ENCODE data around the gene SMO. TPM values are rescaled to one million over a fixed set of nuclear protein-coding genes. Genes with fewer than 3 reads are reported as not detected.
A peak's percentile ranks its signal among the peaks of the same experiment; 100 is the strongest.

Gene SMO
- total and polyA plus RNA-seq, 2 donors (not counting 3 experiments of a cell fraction or from before 2014, with no cell fraction given), result 13.2 to 16.5 TPM

DNA sequence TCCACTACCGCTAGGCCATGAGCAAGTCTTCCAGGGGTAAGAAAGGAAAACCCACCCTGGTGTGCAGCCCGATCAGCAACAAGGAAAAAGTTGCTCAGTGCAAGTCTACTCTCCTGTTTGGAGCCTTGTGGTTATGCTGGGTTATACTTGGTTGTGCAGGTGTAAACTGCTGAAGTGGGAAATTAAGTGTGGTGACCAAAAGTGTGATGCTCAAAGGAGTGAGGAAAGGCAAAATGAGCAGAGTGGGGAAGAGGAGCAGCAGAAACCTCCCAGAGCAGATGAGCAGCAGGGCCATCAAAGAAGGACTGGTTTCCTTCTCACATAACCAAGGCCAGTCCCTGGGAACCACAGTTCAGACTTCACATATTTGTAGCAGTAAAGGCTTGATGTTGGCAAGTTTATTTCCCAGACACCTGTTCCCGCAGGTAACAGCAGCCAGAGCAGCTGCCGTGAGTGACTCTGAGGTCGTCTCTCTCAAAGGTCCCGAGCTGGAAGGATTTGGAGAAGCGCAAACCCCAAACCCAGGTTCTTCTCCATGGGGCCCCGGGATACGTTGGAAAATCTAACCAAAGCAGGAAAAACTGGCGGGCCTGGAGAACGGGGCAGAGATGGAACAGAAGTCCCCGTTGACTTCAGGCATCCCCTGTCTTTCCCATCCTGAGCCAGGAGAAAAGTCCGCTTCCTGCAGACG, 607 bp upstream of the SMO start:
- Histone ChIP-seq H3K4me2 (ENCODE audit: insufficient read depth, low read length) (peak overlapping the region; percentile 75), H3K79me2 (ENCODE audit: control insufficient read depth, insufficient read depth, low read length) (no peaks in the 10 kb centered on the region), H3K4me1 (ENCODE audit: control insufficient read depth, extremely low read depth, insufficient read depth, low read length) (peaks cover 4% of the 10 kb centered on the region), H3K27ac (ENCODE audit: insufficient read depth, low read depth, low read length) (no peak overlapping the region), H3K9me1 (replicated peaks; ENCODE audit: control insufficient read depth, extremely low read depth, insufficient read depth, low read length) (no peaks in the 10 kb centered on the region), H4K20me1 (replicated peaks; ENCODE audit: control insufficient read depth, extremely low read depth, insufficient read depth, low read length) (no peaks in the 10 kb centered on the region), H3K36me3 (ENCODE audit: control insufficient read depth in 2 of 2, extremely low read depth in 1 of 2, insufficient read depth in 2 of 2, low read length in 2 of 2) (no peaks in the 10 kb centered on the region), H3K27me3 (ENCODE audit: control insufficient read depth in 2 of 2, insufficient read depth in 2 of 2, low read length in 2 of 2) (peaks cover 5 to 11% of the 10 kb centered on the region in 2 experiments), H3K4me3 (replicated peaks in 1 of 3; ENCODE audit: insufficient read depth in 1 of 3, low read depth in 1 of 3, low read length in 3 of 3) (peak overlapping the region in 2 of 3 experiments; percentile 34 to 42), H2AFZ (ENCODE audit: low read depth, low read length) (peak overlapping the region; percentile 76), H3K9me3 (replicated peaks; ENCODE audit: control insufficient read depth, insufficient read depth, low read length) (no peaks in the 10 kb centered on the region), H3K9ac (replicated peaks; ENCODE audit: extremely low read depth, insufficient read depth, low read length) (no peak overlapping the region)
- CTCF ChIA-PET, result interaction anchor here (1.5 to 3.9 kb wide), 3 partner anchors 22 to 25 kb away, joined by 8 to 32 read pairs (median 8); no protein-coding TSS in a partner anchor
- POLR2A ChIA-PET, result no interaction called here
- TF ChIP-seq POLR2A (IDR thresholded peaks at IDR 0.05; ENCODE audit: low read depth, low read length) (no peak), GATA2 (IDR thresholded peaks at IDR 0.05; ENCODE audit: insufficient read depth, insufficient read length, low read depth, low read length) (no peak), MYC (IDR thresholded peaks at IDR 0.05; ENCODE audit: low read depth, low read length) (no peak), POLR2AphosphoS5 (IDR thresholded peaks at IDR 0.05; ENCODE audit: insufficient read depth, low read depth, low read length) (no peak), FOS (IDR thresholded peaks at IDR 0.05; ENCODE audit: borderline replicate concordance, insufficient read depth, low read length) (no peak), EZH2 (IDR thresholded peaks at IDR 0.05; ENCODE audit: borderline replicate concordance, low read depth, low read length, severe bottlenecking) (no peak), JUN (IDR thresholded peaks at IDR 0.05; ENCODE audit: borderline replicate concordance, insufficient read depth, insufficient read length, low read depth) (no peak)
- TF ChIP-seq, protein P1, sequence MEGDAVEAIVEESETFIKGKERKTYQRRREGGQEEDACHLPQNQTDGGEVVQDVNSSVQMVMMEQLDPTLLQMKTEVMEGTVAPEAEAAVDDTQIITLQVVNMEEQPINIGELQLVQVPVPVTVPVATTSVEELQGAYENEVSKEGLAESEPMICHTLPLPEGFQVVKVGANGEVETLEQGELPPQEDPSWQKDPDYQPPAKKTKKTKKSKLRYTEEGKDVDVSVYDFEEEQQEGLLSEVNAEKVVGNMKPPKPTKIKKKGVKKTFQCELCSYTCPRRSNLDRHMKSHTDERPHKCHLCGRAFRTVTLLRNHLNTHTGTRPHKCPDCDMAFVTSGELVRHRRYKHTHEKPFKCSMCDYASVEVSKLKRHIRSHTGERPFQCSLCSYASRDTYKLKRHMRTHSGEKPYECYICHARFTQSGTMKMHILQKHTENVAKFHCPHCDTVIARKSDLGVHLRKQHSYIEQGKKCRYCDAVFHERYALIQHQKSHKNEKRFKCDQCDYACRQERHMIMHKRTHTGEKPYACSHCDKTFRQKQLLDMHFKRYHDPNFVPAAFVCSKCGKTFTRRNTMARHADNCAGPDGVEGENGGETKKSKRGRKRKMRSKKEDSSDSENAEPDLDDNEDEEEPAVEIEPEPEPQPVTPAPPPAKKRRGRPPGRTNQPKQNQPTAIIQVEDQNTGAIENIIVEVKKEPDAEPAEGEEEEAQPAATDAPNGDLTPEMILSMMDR (IDR thresholded peaks at IDR 0.05; ENCODE audit: extremely low read depth in 1 of 2, insufficient read depth in 1 of 2, low read depth in 1 of 2, low read length in 2 of 2), result no peak
- TF ChIP-seq, protein P2, sequence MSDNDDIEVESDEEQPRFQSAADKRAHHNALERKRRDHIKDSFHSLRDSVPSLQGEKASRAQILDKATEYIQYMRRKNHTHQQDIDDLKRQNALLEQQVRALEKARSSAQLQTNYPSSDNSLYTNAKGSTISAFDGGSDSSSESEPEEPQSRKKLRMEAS (IDR thresholded peaks at IDR 0.05; ENCODE audit: insufficient read depth, insufficient read length), result no peak
- intact Hi-C loops (cut with micrococcal nuclease) (no loop called here), dilution Hi-C loops (cut with MboI; ENCODE audit: extremely low pct_ligation_motif_present, low sequenced_read_pairs) (no loop called here)
- FAIRE-seq (no peak), DNase-seq (ENCODE audit: low read depth, low spot score) (no peak)
- no TSS peak for BruUV-seq (replicated peaks)

Measured in endothelial cell of umbilical vein (primary cell).